SU-DHL-6 (cell line): ENCODE data around the gene EIF2S3B.

Experiments
- H2AFZ ChIP-seq: fragments of 200-600 bp; sonication (generic); 2 replicates; pipeline ENCODE4 v1.6.1; 2014; ENCODE audit warnings: low read depth, mild to moderate bottlenecking, moderate library complexity, mixed read lengths, antibody characterized with exemption, low read length; ENCODE audit not compliant: severe bottlenecking
- H3F3A ChIP-seq: fragments of 200-600 bp; shearing (Covaris generic); 2 replicates; pipeline ENCODE4 v1.6.0; 2016; ENCODE audit warnings: antibody characterized with exemption, mild to moderate bottlenecking; ENCODE audit not compliant: insufficient read depth
- H3K27ac ChIP-seq: fragments of 200-600 bp; sonication (generic); 2 replicates; pipeline ENCODE4 v1.5.1; 2016; ENCODE audit warnings: low read depth, mild to moderate bottlenecking, low read length, moderate library complexity, mixed read lengths
- H3K27me3 ChIP-seq: fragments of 200-600 bp; sonication (generic), shearing (Covaris generic); 2 replicates; pipeline ENCODE4 v1.6.0; 2014; ENCODE audit warnings: mild to moderate bottlenecking, low read length
- H3K36me3 ChIP-seq: fragments of 200-600 bp; sonication (generic); 2 replicates; pipeline ENCODE4 v1.6.1; 2014; ENCODE audit warnings: mild to moderate bottlenecking, low read length, mixed read lengths
- H3K4me2 ChIP-seq: fragments of 300-600, 200-600 bp; shearing (Covaris generic), sonication (generic); 2 replicates; pipeline ENCODE4 v1.6.0; 2014; ENCODE audit warnings: low read length, low read depth, mild to moderate bottlenecking; ENCODE audit not compliant: poor library complexity, severe bottlenecking
- H3K4me3 ChIP-seq: fragments of 200-600 bp; sonication (generic); 2 replicates; pipeline ENCODE4 v1.5.1; 2014; ENCODE audit warnings: antibody characterized with exemption, low read length, mild to moderate bottlenecking, mixed read lengths; ENCODE audit not compliant: insufficient read depth, poor library complexity, severe bottlenecking
- H3K79me2 ChIP-seq: fragments of 200-600 bp; sonication (generic); 2 replicates; pipeline ENCODE4 v1.6.1; 2014; ENCODE audit warnings: mild to moderate bottlenecking, low read length, moderate library complexity; ENCODE audit not compliant: insufficient read depth
- H3K9ac ChIP-seq: fragments of 200-600 bp; sonication (generic); 2 replicates; pipeline ENCODE4 v1.7.0; 2014; ENCODE audit warnings: mild to moderate bottlenecking, low read length
- H3K9me2 ChIP-seq: fragments of 200-600 bp; sonication (generic); replicated peaks from 2 replicates; pipeline ENCODE4 v1.6.1; 2014; ENCODE audit warnings: low read length; ENCODE audit not compliant: insufficient read depth
- H3K9me3 ChIP-seq: fragments of 200-600 bp; sonication (generic); 2 replicates; pipeline ENCODE4 v1.6.1; 2014; ENCODE audit warnings: low read length, mixed read lengths; ENCODE audit not compliant: insufficient read depth
- H4K20me1 ChIP-seq: fragments of 200-600 bp; sonication (generic); 2 replicates; pipeline ENCODE4 v1.6.1; 2014; ENCODE audit warnings: low read depth, mild to moderate bottlenecking, antibody characterized with exemption, low read length, moderate library complexity, mixed read lengths
- CTCF ChIP-seq: fragments of 200-600 bp; sonication (generic); IDR thresholded peaks from one replicate; pipeline ENCODE4 v1.5.1; 2017; ENCODE audit warnings: antibody characterized with exemption, mild to moderate bottlenecking, low read length, moderate library complexity; ENCODE audit not compliant: insufficient read depth, poor library complexity, severe bottlenecking
- EZH2phosphoT487 ChIP-seq: fragments of 200-600 bp; sonication (generic), shearing (Covaris generic); conservative IDR thresholded peaks from 2 replicates; pipeline ENCODE4 v1.6.1; 2018; ENCODE audit warnings: mild to moderate bottlenecking, antibody characterized with exemption, low read length, moderate library complexity, mixed read lengths

The EIF2S3B gene

GRCh38 chr12:10505620-10506019, at the start of gene EIF2S3B:
Gene EIF2S3B (plus strand): TSS chr12:10505890. CDS start chr12:10505903, 13 bp downstream.
- H4K20me1 ChIP-seq: no peaks in the 10 kb centered on the region
- no peak within 1 kb of the TSS for H3K27ac ChIP-seq
- no peak within 1 kb of the TSS for H3K9ac ChIP-seq
- no peak for TF ChIP-seq CTCF
- no peak for TF ChIP-seq EZH2phosphoT487
- no peaks in the 10 kb centered on the region for H3K9me3 ChIP-seq
- H3K36me3 ChIP-seq: no peaks in the 10 kb centered on the region
- no peak within 1 kb of the TSS for H3K4me2 ChIP-seq
- no peaks in the 10 kb centered on the region for H3K79me2 ChIP-seq
- H2AFZ ChIP-seq: no peak within 1 kb of the TSS
- no peaks in the 10 kb centered on the region for H3K9me2 ChIP-seq
- no peak within 1 kb of the TSS for H3K4me3 ChIP-seq
- no peaks in the 10 kb centered on the region for H3F3A ChIP-seq
- no peaks in the 10 kb centered on the region for H3K27me3 ChIP-seq

DNA sequence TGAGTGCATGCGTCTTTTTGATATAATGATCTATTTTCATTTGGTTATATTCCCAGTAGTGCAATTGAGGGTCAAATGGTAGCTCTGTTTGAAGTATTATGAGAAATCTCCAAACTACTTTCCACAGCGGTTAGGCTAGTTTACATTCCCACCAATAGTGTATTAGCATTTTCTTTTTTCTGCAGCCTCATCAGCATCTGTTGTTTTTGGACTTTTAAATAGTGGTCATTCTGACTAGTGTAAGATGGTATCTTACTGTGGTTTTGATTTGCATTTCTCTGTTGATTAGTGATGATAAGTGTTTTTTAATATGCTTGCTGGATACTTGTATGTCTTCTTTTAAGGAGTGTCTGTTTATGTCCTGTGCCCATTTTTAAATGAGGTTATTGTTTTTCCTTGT, 48.8 kb upstream of the EIF2S3B start:
- no peak overlapping the region for H3K27ac ChIP-seq
- H3K9ac ChIP-seq: no peak overlapping the region
- H2AFZ ChIP-seq: no peak overlapping the region
- H4K20me1 ChIP-seq: no peaks in the 10 kb centered on the region
- H3K36me3 ChIP-seq: no peaks in the 10 kb centered on the region
- H3K27me3 ChIP-seq: no peaks in the 10 kb centered on the region
- no peak overlapping the region for H3K4me3 ChIP-seq
- no peaks in the 10 kb centered on the region for H3K9me2 ChIP-seq
- no peaks in the 10 kb centered on the region for H3K79me2 ChIP-seq
- no peak overlapping the region for H3K4me2 ChIP-seq
- H3F3A ChIP-seq: no peaks in the 10 kb centered on the region
- no peaks in the 10 kb centered on the region for H3K9me3 ChIP-seq
- TF ChIP-seq EZH2phosphoT487 (no peak), CTCF (no peak)

- Histone ChIP-seq H3F3A (no peaks in the 10 kb centered on the region), H3K4me3 (no peak overlapping the region), H3K4me2 (no peak overlapping the region), H2AFZ (no peak overlapping the region), H3K79me2 (no peaks in the 10 kb centered on the region), H3K9me3 (no peaks in the 10 kb centered on the region), H3K36me3 (no peaks in the 10 kb centered on the region), H3K27me3 (no peaks in the 10 kb centered on the region), H3K9ac (no peak overlapping the region), H3K9me2 (no peaks in the 10 kb centered on the region), H4K20me1 (no peaks in the 10 kb centered on the region), H3K27ac (no peak overlapping the region)
- no peak for TF ChIP-seq EZH2phosphoT487
- TF ChIP-seq CTCF: no peak
These were observed 47.9 kb upstream of the EIF2S3B start for GRCh38 chr12:10457760-10458159.
